A673 (cell line): ENCODE results near the gene UPK2. TPM values are rescaled to one million over a fixed set of nuclear protein-coding genes. Genes with fewer than 3 reads are reported as not detected.

Experiments
- BruUV-seq: library from RNA; stranded (reverse); fragments of 400-500 nt; replicated peaks from 2 replicates; lab custom pipeline; 2021; lab: Mats Ljungman, UMichigan
- CTCF ChIA-PET: fragments of 300-600 bp; sonication (Branson Sonifier 250); formaldehyde crosslinking; loops from one replicate; lab custom pipeline; 2022; ENCODE audit warnings: antibody characterized with exemption; lab: Charles Lee
- POLR2A ChIA-PET: fragments of 300-600 bp; sonication (Branson Sonifier 250); formaldehyde crosslinking; loops from one replicate; lab custom pipeline; 2022; ENCODE audit warnings: antibody characterized with exemption; ENCODE audit not compliant: low non-redundant PET; lab: Charles Lee
- DNase-seq: peaks from one replicate; pipeline ENCODE4 v3.0.0-alpha.2; 2015; ENCODE audit warnings: low spot score
- H3K27ac ChIP-seq: fragments of 200-600 bp; sonication (generic); 2 replicates; pipeline ENCODE4 v1.5.1; 2016; ENCODE audit warnings: mixed run types, low read depth, mild to moderate bottlenecking, mixed read lengths, antibody characterized with exemption, low read length; ENCODE audit not compliant: poor library complexity, severe bottlenecking
- H3K27me3 ChIP-seq: fragments of 200-600 bp; sonication (generic); replicated peaks from 2 replicates; pipeline ENCODE4 v1.6.1; 2017; ENCODE audit warnings: mixed run types, low read depth, mild to moderate bottlenecking, mixed read lengths, antibody characterized with exemption, low read length; ENCODE audit not compliant: insufficient read depth, poor library complexity
- H3K36me3 ChIP-seq: fragments of 200-600 bp; sonication (generic); 2 replicates; pipeline ENCODE4 v1.6.1; 2016; ENCODE audit warnings: mixed run types, mild to moderate bottlenecking, mixed read lengths, antibody characterized with exemption, low read length; ENCODE audit not compliant: insufficient read depth, poor library complexity, severe bottlenecking
- H3K4me1 ChIP-seq: fragments of 200-600 bp; sonication (generic); 2 replicates; pipeline ENCODE4 v1.6.1; 2017; ENCODE audit warnings: mixed run types, mild to moderate bottlenecking, mixed read lengths, antibody characterized with exemption, low read length; ENCODE audit not compliant: insufficient read depth, poor library complexity, severe bottlenecking
- H3K4me3 ChIP-seq: fragments of 200-600 bp; sonication (generic); 2 replicates; pipeline ENCODE4 v1.5.1; 2016; ENCODE audit warnings: low read depth, mixed run types, mild to moderate bottlenecking, mixed read lengths, low read length; ENCODE audit not compliant: poor library complexity, severe bottlenecking
- H3K9me3 ChIP-seq: fragments of 200-600 bp; sonication (generic); 2 replicates; pipeline ENCODE4 v1.6.1; 2016; ENCODE audit warnings: mixed run types, low read depth, mild to moderate bottlenecking, mixed read lengths, antibody characterized with exemption, low read length; ENCODE audit not compliant: poor library complexity, severe bottlenecking
- EZH2 ChIP-seq: fragments of 200-600 bp; sonication (generic); IDR thresholded peaks from 2 replicates; pipeline ENCODE4 v1.6.1; 2017; ENCODE audit warnings: borderline replicate concordance, low read depth, mild to moderate bottlenecking, mixed read lengths, antibody characterized with exemption, low read length; ENCODE audit not compliant: poor library complexity, severe bottlenecking
- intact Hi-C: fragments of 100-400 bp; cut with micrococcal nuclease; formaldehyde crosslinking; loops from one replicate; pipeline ENCODE4 v1.10.0; 2022; ENCODE audit not compliant: unreplicated experiment
- total RNA-seq: library from RNA; stranded (reverse); gene quantifications from 2 replicates; pipeline ENCODE4 v1.2.3, GENCODE V29; 2021
- TF ChIP-seq, protein P1 (sequence below): fragments of 300-800, 200-600 bp; sonication (generic); conservative IDR thresholded peaks from 2 replicates; pipeline ENCODE4 v1.5.1; 2017; ENCODE audit warnings: low read depth, mild to moderate bottlenecking, antibody characterized with exemption, low read length, moderate library complexity, mixed read lengths

Gene UPK2
- total RNA-seq, 1 experiment from 2014 or later = not detected

DNA sequence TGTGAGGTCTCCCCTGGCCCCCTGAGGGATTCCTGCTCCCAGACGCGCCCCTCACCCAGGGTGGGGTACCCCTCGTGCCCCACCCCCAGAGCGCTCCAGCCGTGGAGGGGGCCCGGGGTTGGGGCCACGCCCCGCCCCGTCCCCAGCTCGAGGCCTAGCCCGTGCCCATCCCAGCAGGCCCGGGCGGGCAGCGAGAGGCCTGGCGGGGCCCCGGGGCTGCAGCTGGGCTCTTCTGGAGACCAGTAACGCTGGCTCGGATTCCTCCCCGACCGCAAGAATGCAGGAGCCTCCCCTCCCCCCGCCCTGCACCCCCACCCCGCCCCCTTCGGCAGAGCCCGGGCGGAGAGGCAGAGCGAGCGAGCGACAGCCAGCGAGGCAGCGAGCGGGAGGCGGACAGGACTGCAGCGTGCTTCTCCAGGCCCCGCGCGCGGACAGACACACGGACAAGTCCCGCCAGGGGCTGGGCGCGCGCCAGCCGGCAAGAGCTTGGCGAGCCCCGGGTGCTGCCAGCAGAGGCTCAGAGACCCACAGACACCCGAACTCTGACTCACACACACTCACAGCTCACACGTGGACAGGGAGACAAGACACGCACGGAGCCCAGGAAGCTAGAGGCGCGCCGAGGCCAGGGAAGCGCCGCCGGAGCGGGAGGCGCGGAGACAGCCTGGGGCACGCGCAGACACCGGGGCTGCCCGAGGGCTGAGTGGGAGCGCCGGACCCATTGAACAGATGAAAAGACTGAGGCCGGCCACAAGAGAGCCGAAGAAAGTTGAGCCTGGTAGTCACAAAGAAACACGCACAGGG lies 45.6 kb upstream of the UPK2 start:
- intact Hi-C loops = no loop called here
- BruUV-seq = no TSS peak
- ChIA-PET CTCF (interaction anchor here (0.6 to 3.2 kb wide), 3 partner anchors 16 to 19 kb away, joined by 5 to 49 read pairs (median 6); no protein-coding TSS in a partner anchor), POLR2A (interaction anchor here (1.2 kb wide), 1 partner anchor 120 kb away, joined by 6 read pairs; no protein-coding TSS in a partner anchor)
- DNase-seq = peak; percentile 90
- Histone ChIP-seq H3K27ac (peak overlapping the region; percentile 88), H3K4me3 (peak overlapping the region; percentile 28), H3K4me1 (peaks cover 81% of the 10 kb centered on the region), H3K9me3 (no peaks in the 10 kb centered on the region), H3K36me3 (peaks cover 10% of the 10 kb centered on the region), H3K27me3 (no peaks in the 10 kb centered on the region)
- no peak for TF ChIP-seq EZH2
- TF ChIP-seq, protein P1, sequence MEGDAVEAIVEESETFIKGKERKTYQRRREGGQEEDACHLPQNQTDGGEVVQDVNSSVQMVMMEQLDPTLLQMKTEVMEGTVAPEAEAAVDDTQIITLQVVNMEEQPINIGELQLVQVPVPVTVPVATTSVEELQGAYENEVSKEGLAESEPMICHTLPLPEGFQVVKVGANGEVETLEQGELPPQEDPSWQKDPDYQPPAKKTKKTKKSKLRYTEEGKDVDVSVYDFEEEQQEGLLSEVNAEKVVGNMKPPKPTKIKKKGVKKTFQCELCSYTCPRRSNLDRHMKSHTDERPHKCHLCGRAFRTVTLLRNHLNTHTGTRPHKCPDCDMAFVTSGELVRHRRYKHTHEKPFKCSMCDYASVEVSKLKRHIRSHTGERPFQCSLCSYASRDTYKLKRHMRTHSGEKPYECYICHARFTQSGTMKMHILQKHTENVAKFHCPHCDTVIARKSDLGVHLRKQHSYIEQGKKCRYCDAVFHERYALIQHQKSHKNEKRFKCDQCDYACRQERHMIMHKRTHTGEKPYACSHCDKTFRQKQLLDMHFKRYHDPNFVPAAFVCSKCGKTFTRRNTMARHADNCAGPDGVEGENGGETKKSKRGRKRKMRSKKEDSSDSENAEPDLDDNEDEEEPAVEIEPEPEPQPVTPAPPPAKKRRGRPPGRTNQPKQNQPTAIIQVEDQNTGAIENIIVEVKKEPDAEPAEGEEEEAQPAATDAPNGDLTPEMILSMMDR = no peak

GRCh38 chr11:118911113-118911879 lies 44.8 kb upstream of the UPK2 start:
- TF ChIP-seq, protein P1 = no peak
- TF ChIP-seq EZH2 = no peak
- intact Hi-C loops = no loop called here
- Histone ChIP-seq H3K36me3 (peaks cover 7% of the 10 kb centered on the region), H3K27ac (peak overlapping the region; percentile 88), H3K4me1 (peaks cover 89% of the 10 kb centered on the region), H3K27me3 (no peaks in the 10 kb centered on the region), H3K4me3 (no peak overlapping the region), H3K9me3 (no peaks in the 10 kb centered on the region)
- CTCF ChIA-PET = interaction anchor here (0.9 to 1.3 kb wide), 2 partner anchors 16 to 18 kb away, joined by 6 to 7 read pairs; no protein-coding TSS in a partner anchor
- DNase-seq = peak; percentile 61
- no TSS peak for BruUV-seq
- POLR2A ChIA-PET = interaction anchor here (0.6 kb wide), 1 partner anchor 156 kb away, joined by 5 read pairs; no protein-coding TSS in a partner anchor
